ENCODE results near the gene GIGYF2.

DNA sequence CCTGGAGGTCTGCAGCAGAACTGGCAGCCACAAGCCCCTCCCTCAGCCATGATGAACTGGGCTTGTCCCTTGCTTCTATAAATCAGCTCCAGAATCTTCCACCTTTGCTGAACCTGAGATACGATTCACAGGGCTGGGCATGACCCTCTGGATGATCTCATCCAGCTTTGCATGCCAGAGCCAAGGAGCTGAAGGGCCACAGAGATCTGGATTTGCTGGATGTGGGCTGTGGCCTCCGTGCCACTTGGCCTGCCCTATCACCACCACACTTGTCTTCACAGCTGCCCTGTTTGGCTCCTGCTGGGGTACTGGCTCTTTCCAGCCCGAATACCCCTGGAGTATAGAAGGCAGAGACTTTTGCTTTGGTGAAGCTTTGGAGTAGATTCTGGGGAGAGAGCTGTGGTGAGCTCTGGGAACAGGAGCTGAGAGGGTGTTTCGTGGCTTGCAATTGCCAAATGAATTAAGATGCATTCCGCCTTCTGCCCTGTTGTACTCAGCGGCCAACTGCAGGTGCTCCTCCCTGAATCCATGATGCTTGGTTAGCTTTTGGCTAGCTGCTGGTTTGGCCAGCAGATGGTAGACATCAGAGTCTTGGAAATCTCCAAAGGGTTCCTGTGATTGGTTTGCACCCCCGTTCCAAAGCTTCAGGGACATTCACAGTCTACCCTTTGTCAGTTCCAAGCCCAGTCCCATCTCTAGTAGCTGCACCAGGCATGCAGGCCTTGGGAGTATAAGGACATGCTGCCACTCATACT, 30.9 kb upstream of the GIGYF2 start:
- TF ChIP-seq POLR2AphosphoS5 (IDR thresholded peaks at IDR 0.05) (no peak), POLR2A (IDR thresholded peaks at IDR 0.05) (no peak)

Data from gastroesophageal sphincter (tissue), 2 donors.